Measurements from ENCODE around the gene RNH1.

RNH1 gene

DNA sequence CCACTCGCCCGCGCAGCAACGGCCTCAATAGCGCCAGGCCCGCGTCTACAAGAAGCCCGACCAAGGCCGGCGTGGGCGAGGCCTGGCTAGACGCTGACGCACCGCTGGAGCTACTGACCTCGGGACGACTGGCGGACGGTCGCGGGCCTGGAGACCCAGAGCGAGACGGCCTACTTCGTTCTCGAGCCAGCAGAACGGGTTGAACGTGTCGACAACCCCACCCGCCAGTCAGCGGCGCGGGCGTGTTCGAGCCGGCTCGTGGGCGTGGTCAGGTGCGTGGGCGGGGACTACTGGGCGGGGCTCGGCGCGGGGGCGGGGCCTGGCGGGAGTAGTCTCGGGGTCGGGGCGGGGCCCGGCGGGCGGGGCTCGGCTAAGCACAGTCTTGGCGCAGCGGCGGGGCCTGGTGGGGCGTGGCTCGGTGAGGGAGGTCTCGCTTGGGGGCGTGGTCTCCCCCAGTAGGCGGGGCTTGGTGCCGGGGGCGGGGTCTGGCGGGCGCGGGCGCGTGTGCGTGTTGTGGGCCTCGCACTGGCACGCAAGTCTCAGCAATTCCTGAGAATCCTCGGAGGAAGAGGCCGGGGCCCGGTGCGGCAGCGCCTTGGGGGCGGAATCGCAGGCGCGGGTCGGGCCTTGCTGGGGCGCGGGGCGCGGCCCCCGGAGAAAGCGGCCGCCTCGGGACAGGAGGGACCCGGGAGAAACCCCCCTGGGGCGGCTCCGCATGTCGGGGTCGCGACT lies at the start of gene RNH1:
TSS of gene RNH1 (minus strand) at position 248 of the 732 bp plus-strand sequence. CDS start 5,080 bp downstream, outside the sequence.
- peak; percentile 96 to 99 (median 99) for DNase-seq

DNA sequence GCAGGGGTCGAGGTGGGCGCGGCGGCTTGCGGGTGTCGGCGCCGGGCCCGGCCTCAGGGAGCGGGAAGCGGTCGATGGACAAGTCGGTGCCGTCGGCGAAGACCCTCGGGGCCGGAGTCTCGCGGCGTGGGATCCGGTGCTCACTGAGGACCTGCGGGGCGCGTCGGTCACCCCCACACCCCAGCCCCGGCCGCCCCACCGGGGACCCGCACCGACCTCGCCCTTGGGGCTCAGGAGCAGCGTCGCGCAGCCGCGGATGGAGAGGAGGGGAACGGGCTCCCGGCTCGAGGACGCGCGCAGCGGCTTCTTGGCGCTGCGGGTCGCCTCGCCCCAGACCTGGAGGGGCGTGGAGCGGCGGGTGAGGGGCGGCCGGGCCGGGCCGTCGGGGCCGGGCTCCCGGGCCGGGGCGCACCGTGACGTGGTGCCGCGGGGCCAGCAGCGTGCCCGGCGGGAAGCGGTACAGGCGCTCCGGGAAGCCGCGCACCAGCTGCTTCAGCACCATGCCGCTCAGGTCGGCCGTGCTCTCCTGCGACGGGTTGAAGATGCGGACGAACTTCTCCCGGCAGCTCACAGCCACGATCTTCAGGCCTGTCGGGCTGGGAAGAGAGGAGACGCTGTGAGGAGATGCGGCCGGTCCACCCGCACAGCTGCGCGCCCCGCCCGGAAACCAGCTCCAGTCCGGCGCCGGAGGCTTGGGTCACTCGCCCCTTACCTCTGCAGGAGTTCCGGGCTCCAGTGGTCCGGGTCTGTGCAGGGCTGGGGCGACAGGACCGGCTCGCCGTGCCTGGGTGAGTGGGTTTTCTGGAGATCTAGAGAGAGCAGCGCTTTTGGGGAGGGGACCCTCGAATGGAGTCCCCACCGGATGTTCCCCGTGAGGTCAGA lies 49.0 kb upstream of the RNH1 start:
- DNase-seq, result peak in 2 of 6 experiments; percentile 38 to 54

DNA sequence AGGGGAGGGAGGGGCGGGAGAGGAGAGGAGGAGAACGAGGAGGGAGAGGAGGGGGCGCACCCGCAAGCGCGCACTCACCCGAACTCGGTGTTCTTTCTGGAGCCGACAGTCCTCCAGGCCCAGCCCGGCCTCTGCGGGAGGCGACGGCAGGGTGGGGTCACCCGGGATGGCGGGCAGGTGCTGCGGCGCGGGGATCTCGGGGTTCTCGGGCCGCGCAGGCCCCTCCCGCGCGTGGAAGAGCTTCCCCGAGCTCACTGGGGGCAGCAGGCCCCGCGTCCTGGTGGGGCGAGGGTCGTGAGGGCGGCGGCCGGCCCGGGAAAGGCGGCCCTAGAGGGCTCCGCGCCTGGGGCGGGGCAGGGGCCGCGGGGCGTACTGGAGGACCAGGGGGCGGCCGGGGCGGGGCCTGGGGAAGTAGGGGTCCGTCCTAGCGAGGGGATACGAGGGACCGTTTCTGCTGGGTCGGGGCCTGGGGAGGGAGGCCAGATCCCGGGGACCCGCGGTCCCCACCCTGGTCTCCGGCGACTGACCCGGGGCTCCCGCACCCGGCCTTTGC lies 48.3 kb upstream of the RNH1 start:
- peak in 2 of 6 experiments; percentile 46 to 54 for DNase-seq

DNA sequence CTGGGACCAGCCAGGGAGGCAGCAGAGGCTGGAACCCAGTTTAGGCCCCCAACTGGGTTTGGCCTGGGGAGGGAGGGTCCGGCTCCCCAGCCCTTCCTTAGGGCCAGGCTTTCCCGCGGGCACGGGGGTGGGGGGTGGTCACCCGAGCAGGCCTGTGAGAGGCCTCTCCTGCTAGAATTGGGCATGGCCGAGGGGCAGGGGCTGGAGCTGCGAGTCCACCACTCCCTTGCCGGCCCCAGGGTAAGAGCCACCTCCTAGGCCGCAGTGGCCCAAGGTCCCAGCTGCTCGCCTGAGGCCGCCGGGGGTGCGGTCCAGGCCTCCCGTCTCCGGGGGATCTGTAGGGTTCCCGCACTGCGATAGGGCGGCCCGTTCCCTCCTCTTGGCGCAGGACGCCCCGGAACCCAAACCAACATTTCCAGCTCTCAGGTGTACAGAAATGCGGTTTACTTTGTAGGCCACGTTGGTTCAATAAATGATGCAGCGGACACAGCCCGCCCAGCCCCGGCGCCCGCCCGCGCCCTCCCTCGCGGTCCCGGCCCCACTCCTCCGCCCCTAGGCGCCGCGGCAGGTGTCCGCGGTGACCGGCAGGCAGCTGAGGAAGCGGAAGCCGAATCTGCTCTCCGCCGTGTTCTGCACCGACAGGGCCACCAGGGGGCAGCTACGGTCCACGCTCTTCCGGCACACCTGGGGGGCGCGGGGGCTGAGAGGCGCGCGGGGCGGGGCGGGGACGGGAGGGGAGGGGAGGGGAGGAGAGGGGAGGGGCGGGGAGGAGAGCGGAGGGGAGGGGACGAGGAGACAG lies 47.6 kb upstream of the RNH1 start:
- DNase-seq, result peak; percentile 55 to 76 (median 71)

DNA sequence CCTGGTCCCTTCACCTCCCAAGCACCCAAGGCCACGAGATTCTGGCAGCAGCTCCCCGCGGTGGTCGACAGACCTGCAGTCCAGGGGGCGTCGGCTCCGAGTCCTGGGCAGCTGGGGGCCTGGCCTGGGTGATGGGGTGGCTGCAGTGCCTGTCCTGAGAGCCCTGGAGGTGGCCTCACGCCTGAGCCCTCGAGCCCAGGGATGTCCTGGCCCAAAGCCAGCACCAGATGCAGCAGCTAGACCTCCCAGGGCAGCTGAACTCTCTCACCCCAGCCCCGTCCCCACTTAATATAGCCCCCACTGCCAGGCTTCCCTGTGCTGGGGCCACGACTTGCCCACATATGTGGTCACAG lies 46.9 kb upstream of the RNH1 start:
- DNase-seq, result no peak

DNA sequence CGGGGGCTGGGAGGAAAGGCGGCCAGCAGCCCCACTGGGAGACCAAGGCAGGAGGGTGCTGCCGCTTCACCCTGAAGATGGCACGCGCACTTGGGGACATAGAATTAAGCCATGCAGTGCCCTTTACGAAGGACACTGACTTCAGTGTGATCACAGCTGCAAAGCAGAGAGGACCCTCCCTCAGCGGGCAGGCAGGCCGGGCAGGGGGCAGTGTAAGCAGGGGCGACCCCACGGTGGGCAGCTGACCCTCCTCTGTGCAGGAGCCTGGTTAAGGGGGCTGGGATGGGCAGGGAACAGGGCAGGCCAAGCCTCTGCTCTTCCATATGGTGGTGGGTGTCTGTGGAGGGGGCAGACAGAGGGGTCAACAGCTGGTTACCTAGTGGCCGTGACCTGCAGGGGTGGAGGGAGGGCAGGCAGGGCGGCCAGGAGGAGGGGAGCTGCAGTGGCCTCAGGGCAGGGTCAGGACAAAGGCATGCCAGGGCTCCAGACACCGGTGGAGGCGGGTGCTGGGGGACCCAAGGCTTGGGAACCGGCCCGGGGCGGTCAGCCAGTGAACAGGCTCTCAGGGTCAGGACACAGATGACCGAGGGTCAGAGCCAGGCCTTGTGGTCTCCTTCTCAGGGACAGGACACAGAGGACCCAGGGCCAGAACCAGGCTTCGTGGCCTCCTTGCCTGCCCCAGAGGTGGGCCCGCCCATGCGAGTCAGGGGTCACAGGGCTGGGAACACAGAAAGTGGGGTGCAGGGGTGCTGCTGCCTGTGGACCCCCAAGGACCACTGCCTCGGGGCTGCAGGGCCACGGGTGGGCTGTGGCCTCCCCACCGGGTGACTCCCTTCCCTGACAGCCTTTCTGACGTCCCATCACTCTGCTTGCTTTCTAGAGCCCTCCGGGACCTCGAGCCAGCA lies 46.3 kb upstream of the RNH1 start:
- no peak for DNase-seq

DNA sequence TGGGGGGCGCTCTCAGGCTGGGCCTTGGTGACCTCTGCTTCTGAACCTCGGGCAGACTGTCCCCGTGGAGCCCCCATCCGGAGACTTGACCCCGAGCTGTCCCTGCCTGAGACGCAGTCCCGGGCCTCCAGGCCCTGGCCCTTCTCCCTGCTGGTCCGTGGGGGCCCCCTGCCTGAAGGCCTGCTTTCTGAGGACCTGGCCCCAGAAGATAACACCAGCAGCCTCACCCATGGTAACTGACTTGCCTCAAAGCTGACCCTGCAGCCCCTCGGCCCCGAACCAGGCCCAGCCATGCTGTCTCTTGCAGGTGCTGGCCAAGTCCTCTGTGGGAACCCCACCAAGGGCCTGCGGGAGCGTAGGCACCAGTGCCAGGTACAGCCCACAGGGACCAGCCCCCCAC lies 44.6 kb upstream of the RNH1 start:
- no peak for DNase-seq

DNA sequence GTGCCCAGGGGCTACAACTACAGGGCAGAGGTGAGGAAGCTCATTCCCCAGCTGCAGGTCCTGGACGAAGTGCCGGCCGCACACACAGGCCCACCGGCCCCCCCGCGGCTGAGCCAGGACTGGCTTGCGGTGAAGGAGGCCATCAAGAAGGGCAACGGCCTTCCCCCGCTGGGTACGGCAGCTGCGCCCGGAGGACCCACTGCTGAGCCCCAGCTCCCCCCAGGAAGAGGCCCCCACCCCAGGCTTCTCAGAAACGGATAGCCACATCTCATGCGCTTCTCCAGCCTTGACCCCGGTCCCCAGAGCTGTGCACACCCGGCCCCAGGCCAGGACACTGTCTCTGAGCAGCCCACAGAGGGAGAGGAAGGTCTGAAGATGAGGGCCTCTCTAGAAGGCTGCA lies 44.1 kb upstream of the RNH1 start:
- no peak for DNase-seq

DNA sequence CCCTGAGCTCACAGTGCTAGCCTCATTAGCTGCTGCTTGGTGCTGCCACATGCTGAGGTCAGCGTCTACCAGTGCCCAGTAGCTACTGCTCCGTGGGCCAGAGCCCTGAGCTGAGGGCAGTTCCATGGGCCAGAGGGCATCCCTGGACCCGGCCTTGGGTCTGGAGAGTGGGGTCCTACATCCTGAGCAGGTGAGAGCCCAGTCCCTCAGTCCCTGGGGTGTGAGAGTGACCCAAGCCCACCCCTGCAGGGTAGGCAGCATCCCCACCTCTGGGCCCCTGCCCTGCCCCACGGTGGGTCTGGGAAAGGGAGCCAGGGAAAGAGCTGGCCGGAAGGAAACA lies 43.7 kb upstream of the RNH1 start:
- no peak for DNase-seq

DNA sequence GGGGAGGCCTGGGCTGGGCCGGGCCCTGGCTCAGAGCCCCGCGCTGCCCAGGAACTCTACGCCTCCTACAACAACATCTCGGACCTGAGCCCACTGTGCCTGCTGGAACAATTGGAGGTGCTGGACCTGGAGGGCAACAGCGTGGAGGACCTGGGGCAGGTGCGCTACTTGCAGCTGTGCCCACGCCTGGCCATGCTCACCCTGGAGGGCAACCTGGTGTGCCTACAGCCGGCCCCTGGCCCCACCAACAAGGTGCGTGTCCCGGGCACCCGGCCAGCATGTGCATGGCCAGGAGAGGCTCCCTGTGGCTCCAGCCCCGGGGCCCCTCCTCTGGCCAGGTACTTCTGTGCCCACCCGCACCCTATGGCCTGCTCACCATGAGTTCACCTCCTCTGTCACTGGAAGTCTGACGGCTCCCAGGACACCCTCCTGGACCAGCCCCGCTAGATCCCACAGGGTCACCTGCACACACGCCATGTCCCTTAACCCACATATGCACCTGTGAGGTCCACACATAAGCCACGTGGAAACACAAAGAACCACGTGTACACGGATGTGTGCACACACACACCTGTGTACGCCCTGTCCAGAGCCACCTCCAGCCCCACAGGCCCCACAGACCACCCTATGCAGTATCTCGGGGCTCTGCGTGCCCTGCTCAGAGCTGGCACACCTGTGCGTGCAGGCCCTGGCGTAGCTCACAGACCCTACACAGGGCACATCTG lies 43.1 kb upstream of the RNH1 start:
- DNase-seq, result no peak

DNA sequence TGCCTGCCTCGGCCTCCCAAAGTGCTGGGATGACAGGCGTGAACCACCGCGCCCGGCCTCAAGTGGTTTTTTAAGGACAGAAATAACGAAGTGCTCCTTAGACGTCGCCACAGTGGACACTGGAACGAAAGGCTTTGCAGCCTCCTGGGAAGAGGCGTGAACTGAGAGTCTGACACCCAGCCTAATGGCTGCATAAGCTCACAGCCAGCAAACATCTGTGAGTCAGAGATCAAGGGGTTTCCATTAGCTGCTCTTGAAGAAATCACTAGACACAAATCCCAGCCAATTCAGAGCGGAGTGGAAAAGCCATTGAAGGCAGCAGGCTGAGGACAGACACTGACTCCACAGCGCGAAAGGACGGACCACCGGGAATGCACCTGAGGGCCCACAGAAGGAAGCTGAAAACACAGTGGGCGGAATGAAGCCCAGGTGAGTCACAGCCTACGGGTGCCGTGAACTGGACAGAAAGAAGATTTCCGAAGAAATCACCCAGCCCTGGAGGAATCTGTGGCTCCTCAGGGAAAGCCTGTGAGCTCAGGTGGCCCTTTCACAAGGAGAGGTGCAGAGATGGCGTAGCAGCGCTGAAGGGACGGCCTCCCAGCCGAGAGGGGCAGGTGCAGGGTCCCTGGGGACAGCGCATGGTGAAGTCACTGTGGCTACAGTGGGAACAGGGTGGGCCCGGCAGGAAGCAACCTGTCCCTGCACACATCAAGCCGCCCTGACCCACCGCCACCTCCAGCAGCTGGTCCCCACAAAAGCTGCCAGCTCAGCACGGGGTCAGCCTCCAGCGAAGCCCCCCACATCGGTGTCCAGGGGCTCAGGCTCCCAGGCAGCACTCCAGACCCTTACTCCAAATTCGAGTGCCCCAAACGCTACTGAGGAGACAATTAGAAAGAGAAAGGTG lies 41.9 kb upstream of the RNH1 start:
- DNase-seq, result no peak

DNA sequence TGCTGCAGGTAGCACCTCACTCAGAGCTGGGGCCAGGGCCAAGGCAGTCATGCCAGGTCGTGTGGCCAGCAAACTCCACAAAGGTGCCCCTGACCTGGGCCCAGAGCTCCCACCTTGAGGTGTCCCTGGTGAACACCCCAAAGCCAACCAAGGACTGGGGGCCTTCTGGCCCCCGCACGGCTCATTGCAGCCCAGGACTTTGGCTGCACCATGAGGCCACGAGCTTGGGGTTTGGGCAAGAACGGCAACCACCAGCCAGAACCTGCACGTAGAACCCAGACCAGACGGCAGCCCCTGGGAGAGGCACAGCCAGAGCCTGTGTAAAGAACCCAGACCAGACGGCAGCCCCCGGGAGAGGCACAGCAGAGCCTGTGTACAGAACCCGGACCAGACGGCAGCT lies 38.1 kb upstream of the RNH1 start:
- DNase-seq, result no peak

DNA sequence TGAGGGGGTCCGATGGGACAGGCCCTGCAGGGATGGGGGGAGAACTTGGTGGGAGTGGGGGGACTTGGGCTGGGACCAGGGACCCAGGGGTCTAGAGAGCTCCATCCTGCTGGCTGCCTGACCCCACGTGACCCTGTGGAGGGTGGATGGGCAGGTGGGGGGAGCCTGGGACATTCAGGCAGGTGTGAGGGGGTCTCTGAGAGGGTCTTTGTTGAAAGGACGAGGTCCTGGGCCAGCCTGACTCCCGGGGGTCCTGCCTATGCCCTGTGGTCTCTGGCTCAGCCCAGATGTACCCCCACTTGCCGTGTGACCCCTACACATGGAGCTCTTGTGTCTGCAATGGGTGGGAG lies 37.8 kb upstream of the RNH1 start:
- no peak for DNase-seq

DNA sequence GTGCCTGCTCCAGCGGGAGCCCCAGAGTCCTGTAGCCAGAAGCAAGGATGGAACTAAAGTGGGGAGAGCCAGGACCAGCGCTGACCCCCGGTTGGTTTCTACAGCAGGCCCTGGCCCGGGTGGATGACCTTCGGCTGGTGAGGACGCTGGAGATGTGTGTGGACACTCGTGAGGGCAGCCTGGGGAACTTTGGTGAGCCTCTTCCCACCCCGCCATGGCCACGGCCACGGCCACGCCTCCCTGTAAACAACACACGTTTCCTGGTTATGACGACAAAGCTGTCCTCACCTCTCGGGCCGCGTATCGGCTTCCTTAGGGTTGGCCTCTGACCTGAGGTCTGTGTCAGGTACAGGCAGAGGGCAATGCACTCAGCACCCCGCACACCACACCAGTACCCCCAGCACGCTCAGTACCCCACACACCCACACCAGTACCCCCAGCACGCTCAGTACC lies 34.4 kb upstream of the RNH1 start:
- DNase-seq, result no peak

DNA sequence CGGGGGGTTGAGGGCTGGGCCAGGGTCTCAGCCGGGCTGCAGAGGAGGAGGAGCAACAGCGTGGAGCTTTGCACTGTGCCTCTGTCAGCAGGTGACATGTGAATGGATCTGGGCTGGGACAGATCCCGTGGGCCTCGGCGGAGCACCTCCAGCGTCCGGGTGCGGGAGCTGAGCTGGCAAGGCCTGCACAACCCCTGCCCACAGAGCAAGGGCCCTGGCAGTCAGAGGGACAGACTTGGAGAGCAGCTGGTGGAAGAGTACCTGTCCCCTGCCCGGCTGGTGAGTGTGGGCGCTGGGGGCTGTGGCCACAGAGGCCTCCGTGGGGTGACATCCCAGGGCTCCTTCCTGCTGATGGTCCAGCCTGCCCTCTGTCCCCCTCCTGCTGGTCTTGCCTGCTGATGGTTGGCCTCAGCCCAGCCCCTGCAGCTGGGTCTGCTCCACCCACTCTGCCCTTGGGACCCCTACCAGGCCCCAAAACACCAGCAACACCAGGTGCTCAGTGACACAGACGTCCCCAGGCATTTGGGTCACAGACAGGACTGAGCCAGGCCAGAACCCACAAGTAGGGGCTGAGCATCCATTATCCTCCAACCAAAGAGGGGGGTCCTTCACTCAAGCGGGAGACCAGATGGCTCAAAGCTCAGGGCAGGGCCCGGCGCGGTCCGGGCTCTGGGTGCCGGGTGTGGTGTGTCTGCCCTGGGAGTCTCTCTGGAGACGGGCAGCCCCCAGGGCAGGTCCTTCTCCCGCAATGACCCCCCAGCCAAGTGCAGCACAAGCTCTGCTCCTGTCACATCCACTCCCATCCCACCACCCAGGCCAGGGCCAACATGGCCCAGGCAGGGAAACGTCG lies 33.8 kb upstream of the RNH1 start:
- DNase-seq, result no peak

DNA sequence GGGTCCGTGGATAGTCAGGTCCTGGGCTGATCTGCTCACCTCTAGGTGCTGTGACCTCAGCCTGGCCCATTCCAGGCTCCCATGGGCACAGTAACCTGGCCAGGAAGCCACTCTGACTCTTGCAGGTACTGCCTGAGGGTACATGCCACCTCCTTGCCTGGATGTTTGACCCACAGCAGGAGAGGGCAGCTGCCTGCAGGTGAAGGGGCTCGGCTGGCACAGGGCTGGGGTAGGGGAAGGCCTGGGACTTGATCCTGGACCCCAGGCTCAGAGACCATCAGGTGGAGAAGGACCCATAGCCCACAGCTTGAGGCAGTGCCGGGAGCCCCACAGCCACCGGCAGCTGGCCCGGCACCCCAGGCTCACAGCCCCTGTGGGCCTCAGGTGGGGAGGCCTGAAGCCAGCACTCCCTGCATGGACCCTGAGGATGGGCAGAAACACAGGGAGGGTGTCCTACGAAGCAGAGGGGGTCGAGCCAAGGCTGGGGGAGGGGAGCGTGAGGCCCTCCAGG lies 33.0 kb upstream of the RNH1 start:
- no peak for DNase-seq

DNA sequence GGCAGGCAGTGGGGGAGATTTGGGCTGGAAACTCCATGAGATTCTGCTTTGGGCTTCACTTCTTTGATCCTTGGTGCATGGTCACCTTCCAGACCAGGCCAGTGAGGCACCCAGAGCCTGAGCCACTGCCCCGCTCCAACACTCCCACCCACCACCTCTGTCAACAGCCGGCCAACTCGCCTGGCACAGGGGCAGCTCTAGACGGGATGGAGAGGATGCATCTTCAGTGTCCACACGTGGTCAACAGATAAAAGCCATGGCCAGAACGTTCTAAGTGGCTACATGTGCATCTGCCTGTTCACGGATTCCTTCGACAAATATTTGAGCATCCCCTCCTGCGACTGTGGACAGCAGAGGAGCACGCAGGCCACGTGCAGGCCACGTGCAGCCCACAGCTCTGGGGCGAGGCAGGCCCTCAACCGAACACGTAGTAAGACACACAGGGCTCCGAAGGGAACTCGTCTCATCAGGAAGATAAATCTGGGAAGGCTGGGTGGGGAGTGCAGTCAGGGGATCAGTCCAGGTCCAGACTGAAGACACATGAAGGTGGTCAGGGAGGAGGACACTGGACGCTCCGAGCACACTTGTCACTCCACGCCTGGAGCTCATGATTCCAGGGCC lies 31.5 kb upstream of the RNH1 start:
- DNase-seq, result no peak

DNA sequence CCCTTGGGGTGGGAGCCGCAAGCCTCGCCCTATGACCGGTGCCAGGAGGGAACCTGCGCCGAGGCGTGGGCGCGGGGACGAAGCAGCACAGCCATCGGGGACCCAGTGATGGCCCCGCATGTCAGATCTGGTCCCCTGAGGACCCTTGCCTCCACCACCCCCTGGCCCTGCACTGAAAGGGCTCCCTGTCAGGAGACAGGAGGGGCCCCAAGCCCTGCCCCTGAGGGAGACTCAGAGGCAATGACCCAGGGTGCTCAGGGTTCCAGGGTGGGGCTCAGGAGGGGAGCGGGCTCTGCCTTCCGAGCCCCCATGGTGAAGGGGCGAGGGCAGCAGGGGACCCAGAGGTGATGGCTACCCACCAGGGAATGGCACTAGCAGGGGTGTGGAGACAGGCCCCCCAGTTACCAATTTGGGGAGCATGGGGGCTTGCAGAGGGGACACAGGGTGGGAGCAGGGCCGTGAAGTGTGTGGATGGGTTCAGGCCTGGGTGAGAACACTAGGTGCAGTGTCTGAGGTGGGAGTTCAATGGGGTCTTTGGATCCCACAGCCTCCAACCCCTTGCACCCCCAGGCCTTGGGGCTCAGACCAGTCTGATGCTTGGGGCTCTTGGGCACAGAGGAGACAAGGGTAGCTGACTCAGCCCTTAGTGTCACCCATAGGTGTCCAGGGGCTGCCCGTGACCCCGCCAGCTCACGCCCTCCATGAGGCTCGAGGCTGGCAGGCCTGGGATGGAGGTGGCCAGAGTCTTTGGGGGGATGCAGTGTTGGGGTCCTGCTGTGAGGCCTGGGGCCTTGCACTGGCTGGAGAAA lies 30.8 kb upstream of the RNH1 start:
- no peak for DNase-seq

All from stimulated activated naive CD4-positive, alpha-beta T cell (primary cell).